ENCODE results near the gene C22orf42. TPM values are rescaled to one million over a fixed set of nuclear protein-coding genes. Genes with fewer than 3 reads are reported as not detected.

Gene C22orf42
- total RNA-seq = not detected in 2 replicates

DNA sequence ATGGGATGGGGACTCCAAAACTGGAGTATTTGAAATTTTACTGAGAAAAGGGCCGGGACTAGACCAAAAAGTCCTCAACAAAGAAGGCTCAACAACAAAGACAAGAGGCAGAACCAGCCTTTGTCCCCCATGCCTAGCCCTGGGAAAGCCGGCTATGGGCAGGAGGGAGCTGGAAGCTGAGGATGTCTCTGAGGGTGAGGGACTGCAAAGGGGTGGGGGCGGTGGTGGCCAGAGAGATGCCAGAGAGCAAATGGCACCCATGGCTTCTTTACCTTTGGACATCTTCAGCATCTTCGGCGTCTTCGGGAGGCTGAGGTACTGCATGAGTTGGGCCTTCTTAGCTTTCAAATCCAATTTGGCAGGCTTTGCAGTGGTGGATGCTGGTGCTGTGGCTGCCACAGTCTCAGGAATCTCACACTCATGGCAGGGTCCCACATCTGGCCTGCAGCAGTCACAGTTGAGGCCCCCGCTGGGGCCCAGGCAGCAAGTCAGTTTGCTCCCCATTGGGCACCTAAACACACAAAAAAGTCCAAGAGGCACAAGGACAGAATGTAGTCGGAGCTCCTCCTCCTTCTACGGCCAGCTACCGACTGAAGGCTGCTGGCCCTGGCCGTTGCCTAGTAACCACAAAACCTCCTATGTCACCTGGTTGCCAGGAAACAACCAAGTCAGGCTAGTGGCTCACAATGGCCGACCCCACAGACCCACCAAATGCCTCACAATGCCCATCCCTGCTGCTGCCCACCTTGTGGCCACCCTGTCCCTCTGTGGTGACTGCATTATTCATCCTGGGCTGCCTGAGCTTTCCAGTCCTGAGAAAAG is at the start of gene C22orf42:
TSS of gene C22orf42 (minus strand) at position 592 of the 822 bp plus-strand sequence. CDS start at position 504, 88 bp downstream.
- no peaks in the 10 kb centered on the region for H3K79me2 ChIP-seq (ENCODE audit: insufficient read depth, low read length)
- no peak within 1 kb of the TSS for H3K27ac ChIP-seq (ENCODE audit: low read depth, low read length)
- no peak within 1 kb of the TSS for H3K4me3 ChIP-seq (ENCODE audit: insufficient read depth, low read length)
- no peaks in the 10 kb centered on the region for H3K36me3 ChIP-seq (ENCODE audit: insufficient read depth, low read length)
- no peak for DNase-seq (ENCODE audit: insufficient read length, low spot score, missing footprints)
- TF ChIP-seq, protein P1, sequence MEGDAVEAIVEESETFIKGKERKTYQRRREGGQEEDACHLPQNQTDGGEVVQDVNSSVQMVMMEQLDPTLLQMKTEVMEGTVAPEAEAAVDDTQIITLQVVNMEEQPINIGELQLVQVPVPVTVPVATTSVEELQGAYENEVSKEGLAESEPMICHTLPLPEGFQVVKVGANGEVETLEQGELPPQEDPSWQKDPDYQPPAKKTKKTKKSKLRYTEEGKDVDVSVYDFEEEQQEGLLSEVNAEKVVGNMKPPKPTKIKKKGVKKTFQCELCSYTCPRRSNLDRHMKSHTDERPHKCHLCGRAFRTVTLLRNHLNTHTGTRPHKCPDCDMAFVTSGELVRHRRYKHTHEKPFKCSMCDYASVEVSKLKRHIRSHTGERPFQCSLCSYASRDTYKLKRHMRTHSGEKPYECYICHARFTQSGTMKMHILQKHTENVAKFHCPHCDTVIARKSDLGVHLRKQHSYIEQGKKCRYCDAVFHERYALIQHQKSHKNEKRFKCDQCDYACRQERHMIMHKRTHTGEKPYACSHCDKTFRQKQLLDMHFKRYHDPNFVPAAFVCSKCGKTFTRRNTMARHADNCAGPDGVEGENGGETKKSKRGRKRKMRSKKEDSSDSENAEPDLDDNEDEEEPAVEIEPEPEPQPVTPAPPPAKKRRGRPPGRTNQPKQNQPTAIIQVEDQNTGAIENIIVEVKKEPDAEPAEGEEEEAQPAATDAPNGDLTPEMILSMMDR (IDR thresholded peaks at IDR 0.05; ENCODE audit: extremely low read depth, low read depth, low read length) = no peak
- H3K4me2 ChIP-seq (ENCODE audit: insufficient read depth, low read length) = no peak within 1 kb of the TSS
- no peak within 1 kb of the TSS for H2AFZ ChIP-seq (ENCODE audit: low read length)
- H3K27me3 ChIP-seq (ENCODE audit: insufficient read depth, low read length) = peaks cover 11% of the 10 kb centered on the region
- H3K9me3 ChIP-seq (ENCODE audit: low read depth, low read length) = no peaks in the 10 kb centered on the region
- H3K4me1 ChIP-seq (ENCODE audit: insufficient read depth, low read length) = no peaks in the 10 kb centered on the region
- H4K20me1 ChIP-seq (ENCODE audit: insufficient read depth, low read length) = no peaks in the 10 kb centered on the region

- Histone ChIP-seq H4K20me1 (ENCODE audit: insufficient read depth, low read length) (no peaks in the 10 kb centered on the region), H3K27me3 (ENCODE audit: insufficient read depth, low read length) (peaks cover 7% of the 10 kb centered on the region), H3K9me3 (ENCODE audit: low read depth, low read length) (no peaks in the 10 kb centered on the region), H3K79me2 (ENCODE audit: insufficient read depth, low read length) (no peaks in the 10 kb centered on the region), H3K4me3 (ENCODE audit: insufficient read depth, low read length) (no peak overlapping the region), H3K27ac (ENCODE audit: low read depth, low read length) (no peak overlapping the region), H3K4me1 (ENCODE audit: insufficient read depth, low read length) (peaks cover 3% of the 10 kb centered on the region), H3K4me2 (ENCODE audit: insufficient read depth, low read length) (no peak overlapping the region), H2AFZ (ENCODE audit: low read length) (no peak overlapping the region), H3K36me3 (ENCODE audit: insufficient read depth, low read length) (no peaks in the 10 kb centered on the region)
- peak; percentile 31 for DNase-seq (ENCODE audit: insufficient read length, low spot score, missing footprints)
- TF ChIP-seq, protein P1 (IDR thresholded peaks at IDR 0.05; ENCODE audit: extremely low read depth, low read depth, low read length) = no peak
These were observed 49.6 kb upstream of the C22orf42 start for GRCh38 chr22:32208681-32209080.

- Histone ChIP-seq H2AFZ (ENCODE audit: low read length) (no peak overlapping the region), H3K36me3 (ENCODE audit: insufficient read depth, low read length) (no peaks in the 10 kb centered on the region), H3K4me2 (ENCODE audit: insufficient read depth, low read length) (no peak overlapping the region), H3K9me3 (ENCODE audit: low read depth, low read length) (no peaks in the 10 kb centered on the region), H3K27ac (ENCODE audit: low read depth, low read length) (no peak overlapping the region), H4K20me1 (ENCODE audit: insufficient read depth, low read length) (no peaks in the 10 kb centered on the region), H3K79me2 (ENCODE audit: insufficient read depth, low read length) (no peaks in the 10 kb centered on the region), H3K4me3 (ENCODE audit: insufficient read depth, low read length) (no peak overlapping the region), H3K27me3 (ENCODE audit: insufficient read depth, low read length) (peaks cover 14% of the 10 kb centered on the region), H3K4me1 (ENCODE audit: insufficient read depth, low read length) (peaks cover 3% of the 10 kb centered on the region)
- DNase-seq (ENCODE audit: insufficient read length, low spot score, missing footprints) = no peak
- TF ChIP-seq, protein P1 (IDR thresholded peaks at IDR 0.05; ENCODE audit: extremely low read depth, low read depth, low read length) = no peak
These were observed 48.9 kb upstream of the C22orf42 start for GRCh38 chr22:32207971-32208480.

All from osteoblast (primary cell).